ENCODE results near the gene SKA2. TPM values are rescaled to one million over a fixed set of nuclear protein-coding genes. Genes with fewer than 3 reads are reported as not detected.
"Not testable (repeated sequence)": the region's sequence is repeated elsewhere in the genome, so short reads cannot be mapped to it uniquely, and the experiment has no call there.

Gene SKA2
- total RNA-seq, 2 experiments from 2014 or later: 74.6 to 86.5 TPM

DNA sequence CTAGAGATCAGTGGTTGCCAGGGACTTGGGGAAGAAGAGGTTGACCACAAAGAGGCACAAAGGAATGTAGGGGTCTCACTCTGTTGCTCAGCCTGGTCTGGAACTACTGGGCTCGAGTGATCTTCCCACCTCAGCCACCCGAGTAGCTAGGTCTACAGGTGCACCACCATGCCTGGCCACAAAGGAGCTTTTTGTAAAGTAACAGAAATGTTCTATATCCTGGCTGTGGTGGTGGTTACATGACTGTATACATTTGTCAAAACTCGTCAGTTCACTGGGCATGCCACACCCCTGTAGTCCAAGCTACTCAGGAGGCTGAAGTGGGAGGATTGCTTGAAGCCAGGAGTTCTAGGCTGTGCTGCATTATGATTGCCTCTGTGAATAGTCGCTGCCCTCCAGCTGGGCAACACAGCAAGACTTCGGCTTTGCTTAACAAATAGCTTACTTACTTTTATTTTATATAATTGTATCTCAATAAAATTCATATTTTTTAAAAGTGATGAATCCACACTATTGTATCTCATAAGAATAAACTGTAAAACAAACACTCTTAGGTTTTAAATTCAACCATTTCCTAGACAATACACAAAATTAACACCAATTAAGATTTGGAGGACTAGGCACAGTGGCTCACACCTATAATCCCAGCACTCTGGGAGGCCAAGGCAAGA lies 5.0 kb downstream of the SKA2 start:
- DNase-seq: no peak
- CTCF ChIA-PET: interaction anchor here (0.8 kb wide), 1 partner anchor 17 kb away, joined by 3 read pairs; no protein-coding TSS in a partner anchor
- no peaks in the 10 kb centered on the region for H3K9me3 Mint-ChIP-seq
- H3K27ac Mint-ChIP-seq: no peak overlapping the region
- intact Hi-C loops (cut with micrococcal nuclease): no loop called here
- H3K4me3 Mint-ChIP-seq: no peak overlapping the region
- peaks cover 14% of the 10 kb centered on the region for H3K36me3 Mint-ChIP-seq (ENCODE audit: low read depth)
- H3K4me1 Mint-ChIP-seq (ENCODE audit: low read depth): peaks cover 46% of the 10 kb centered on the region
- H3K27me3 Mint-ChIP-seq (ENCODE audit: low read depth): no peaks in the 10 kb centered on the region

GRCh38 chr17:59149051-59149450 lies 5.9 kb downstream of the SKA2 start:
- H3K36me3 Mint-ChIP-seq (ENCODE audit: low read depth): peaks cover 10% of the 10 kb centered on the region
- peaks cover 42% of the 10 kb centered on the region for H3K4me1 Mint-ChIP-seq (ENCODE audit: low read depth)
- no peaks in the 10 kb centered on the region for H3K27me3 Mint-ChIP-seq (ENCODE audit: low read depth)
- CTCF ChIA-PET: interaction anchor here (0.8 kb wide), 1 partner anchor 18 kb away, joined by 3 read pairs; no protein-coding TSS in a partner anchor
- no peak for DNase-seq
- no peaks in the 10 kb centered on the region for H3K9me3 Mint-ChIP-seq
- intact Hi-C loops (cut with micrococcal nuclease): no loop called here
- H3K27ac Mint-ChIP-seq: no peak overlapping the region
- no peak overlapping the region for H3K4me3 Mint-ChIP-seq

DNA sequence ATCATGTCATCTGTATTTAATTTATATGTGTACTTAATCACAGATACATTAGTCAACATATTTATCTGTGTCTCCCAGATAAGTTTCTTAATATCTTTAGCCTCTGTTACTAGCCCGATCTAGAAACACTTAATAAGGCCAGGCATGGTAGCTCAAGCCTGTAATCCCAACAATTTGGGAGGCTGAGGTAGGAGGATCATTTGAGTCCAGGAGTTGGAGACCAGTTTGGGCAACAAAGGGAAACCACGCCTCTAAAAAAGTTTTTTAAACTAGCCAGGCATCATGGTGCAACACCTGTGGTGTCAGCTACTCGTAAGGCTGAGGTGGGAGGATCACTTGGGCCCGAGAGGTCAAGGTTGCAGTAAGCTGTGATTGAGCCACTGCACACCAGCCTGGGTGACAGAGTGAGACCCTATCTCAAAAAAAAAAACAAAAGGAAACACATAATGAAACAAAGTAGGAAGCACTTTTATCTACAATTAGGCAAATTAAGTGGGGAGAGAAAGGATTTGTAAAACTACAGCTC lies 9.4 kb downstream of the SKA2 start:
- intact Hi-C loops (cut with micrococcal nuclease): no loop called here
- Mint-ChIP-seq H3K27ac (no peak overlapping the region), H3K4me3 (no peak overlapping the region), H3K4me1 (ENCODE audit: low read depth) (peaks cover 23% of the 10 kb centered on the region), H3K9me3 (no peaks in the 10 kb centered on the region), H3K36me3 (ENCODE audit: low read depth) (peaks cover 9% of the 10 kb centered on the region), H3K27me3 (ENCODE audit: low read depth) (no peaks in the 10 kb centered on the region)
- DNase-seq: no peak
- CTCF ChIA-PET: interaction anchor here (1.1 to 1.2 kb wide), 2 partner anchors 15 to 19 kb away, joined by 4 to 9 read pairs; no protein-coding TSS in a partner anchor

- DNase-seq: no peak
- CTCF ChIA-PET: no interaction called here
- Mint-ChIP-seq H3K4me1 (ENCODE audit: low read depth) (peaks cover 11% of the 10 kb centered on the region), H3K36me3 (ENCODE audit: low read depth) (peaks cover 7% of the 10 kb centered on the region), H3K4me3 (no peak overlapping the region), H3K27me3 (ENCODE audit: low read depth) (no peaks in the 10 kb centered on the region), H3K27ac (no peak overlapping the region), H3K9me3 (no peaks in the 10 kb centered on the region)
- intact Hi-C loops (cut with micrococcal nuclease): no loop called here
Measured at GRCh38 chr17:59141860-59142259, 13.1 kb downstream of the SKA2 start.

DNA sequence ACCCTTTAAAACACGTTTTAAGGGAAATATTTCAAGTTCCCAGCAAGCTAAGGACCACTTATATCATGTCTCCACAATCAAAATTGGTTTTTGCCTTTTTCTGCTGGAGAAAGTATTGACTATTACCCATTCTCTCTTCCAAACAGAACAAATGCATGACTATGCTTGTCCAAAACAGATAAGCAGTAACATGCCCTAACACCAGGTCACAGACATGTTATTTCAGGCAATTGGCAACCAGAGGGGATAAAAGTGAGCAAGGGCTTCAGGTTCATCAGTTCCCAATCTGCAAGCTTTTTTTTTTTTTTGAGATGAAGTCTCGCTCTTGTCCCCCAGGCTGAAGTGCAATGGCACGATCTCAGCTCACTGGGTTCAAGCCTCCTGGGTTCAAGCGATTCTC lies 15.0 kb downstream of the SKA2 start:
- H3K4me3 Mint-ChIP-seq: no peak overlapping the region
- intact Hi-C loops (cut with micrococcal nuclease): no loop called here
- no peaks in the 10 kb centered on the region for H3K9me3 Mint-ChIP-seq
- peaks cover 4% of the 10 kb centered on the region for H3K36me3 Mint-ChIP-seq (ENCODE audit: low read depth)
- CTCF ChIA-PET: no interaction called here
- no peak overlapping the region for H3K27ac Mint-ChIP-seq
- H3K27me3 Mint-ChIP-seq (ENCODE audit: low read depth): no peaks in the 10 kb centered on the region
- H3K4me1 Mint-ChIP-seq (ENCODE audit: low read depth): peaks cover 5% of the 10 kb centered on the region
- DNase-seq: no peak

- H3K9me3 Mint-ChIP-seq; H3K36me3 Mint-ChIP-seq (ENCODE audit: low read depth); CTCF ChIA-PET; H3K27me3 Mint-ChIP-seq (ENCODE audit: low read depth); intact Hi-C loops (cut with micrococcal nuclease); H3K4me1 Mint-ChIP-seq (ENCODE audit: low read depth); DNase-seq; H3K4me3 Mint-ChIP-seq; H3K27ac Mint-ChIP-seq: not testable (repeated sequence)
Measured at GRCh38 chr17:59138339-59138738, 16.6 kb downstream of the SKA2 start.

- DNase-seq: no peak
- H3K4me1 Mint-ChIP-seq (ENCODE audit: low read depth): peaks cover 8% of the 10 kb centered on the region
- CTCF ChIA-PET: interaction anchor here (0.7 kb wide), 2 partner anchors 15 to 873 kb away, joined by 4 to 8 read pairs; no protein-coding TSS in a partner anchor
Measured at GRCh38 chr17:59131131-59131530, 23.9 kb downstream of the SKA2 start.

GRCh38 chr17:59129814-59130213 lies 25.2 kb downstream of the SKA2 start:
- no peak for DNase-seq
- Mint-ChIP-seq H3K27ac (no peak overlapping the region), H3K4me1 (ENCODE audit: low read depth) (peaks cover 5% of the 10 kb centered on the region), H3K4me3 (no peak overlapping the region), H3K36me3 (ENCODE audit: low read depth) (peaks cover 7% of the 10 kb centered on the region), H3K27me3 (ENCODE audit: low read depth) (no peaks in the 10 kb centered on the region), H3K9me3 (no peaks in the 10 kb centered on the region)
- intact Hi-C loops (cut with micrococcal nuclease): no loop called here
- CTCF ChIA-PET: no interaction called here

More at GRCh38 chr17:59131131-59131530, 23.9 kb downstream of the SKA2 start:
- Mint-ChIP-seq H3K9me3 (no peaks in the 10 kb centered on the region), H3K27ac (no peak overlapping the region), H3K27me3 (ENCODE audit: low read depth) (no peaks in the 10 kb centered on the region), H3K36me3 (ENCODE audit: low read depth) (peaks cover 7% of the 10 kb centered on the region), H3K4me3 (no peak overlapping the region)
- intact Hi-C loops (cut with micrococcal nuclease): no loop called here

DNA sequence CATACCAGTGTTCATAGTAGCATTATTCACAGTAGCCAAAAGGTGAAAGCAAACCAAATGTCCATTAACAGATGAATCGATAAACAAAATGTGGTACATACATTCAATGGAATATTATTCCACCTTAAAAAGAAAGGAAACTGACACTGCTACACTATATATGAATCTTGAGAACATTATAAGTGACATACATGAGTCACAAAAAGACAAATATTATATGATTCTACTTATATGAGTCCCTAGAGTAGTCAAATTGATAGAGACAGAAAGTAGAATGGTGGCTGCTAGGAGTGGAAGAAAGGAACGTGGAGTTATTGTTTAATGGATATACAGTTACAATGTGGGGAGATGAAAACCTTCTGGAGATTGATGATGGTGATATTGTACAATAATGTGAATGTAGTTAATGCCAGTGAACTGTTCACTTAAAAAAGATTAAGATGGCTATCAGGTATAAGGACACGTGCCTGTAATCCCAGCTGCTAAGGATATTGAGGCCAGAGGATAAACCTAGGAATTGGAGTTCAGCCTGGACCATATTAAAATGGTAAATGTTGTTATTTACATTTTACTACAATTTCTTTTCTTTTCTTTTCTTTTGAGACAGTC lies 28.1 kb downstream of the SKA2 start:
- intact Hi-C loops (cut with micrococcal nuclease): no loop called here
- H3K27ac Mint-ChIP-seq: no peak overlapping the region
- H3K27me3 Mint-ChIP-seq (ENCODE audit: low read depth): no peaks in the 10 kb centered on the region

GRCh38 chr17:59124665-59125064 lies 30.3 kb downstream of the SKA2 start:
- H3K4me1 Mint-ChIP-seq (ENCODE audit: low read depth): peaks cover 4% of the 10 kb centered on the region
- H3K36me3 Mint-ChIP-seq (ENCODE audit: low read depth): peaks cover 14% of the 10 kb centered on the region
- H3K4me3 Mint-ChIP-seq: no peak overlapping the region
- H3K27me3 Mint-ChIP-seq (ENCODE audit: low read depth): no peaks in the 10 kb centered on the region
- DNase-seq: no peak
- CTCF ChIA-PET: no interaction called here
- H3K27ac Mint-ChIP-seq: no peak overlapping the region
- intact Hi-C loops (cut with micrococcal nuclease): no loop called here
- H3K9me3 Mint-ChIP-seq: no peaks in the 10 kb centered on the region

More for the DNA sequence above, 28.1 kb downstream of the SKA2 start:
- DNase-seq: no peak
- Mint-ChIP-seq H3K4me3 (no peak overlapping the region), H3K36me3 (ENCODE audit: low read depth) (peaks cover 13% of the 10 kb centered on the region), H3K4me1 (ENCODE audit: low read depth) (peaks cover 4% of the 10 kb centered on the region), H3K9me3 (no peaks in the 10 kb centered on the region)
- CTCF ChIA-PET: no interaction called here

GRCh38 chr17:59121901-59122480 lies 33.0 kb downstream of the SKA2 start:
- Mint-ChIP-seq H3K27me3 (ENCODE audit: low read depth) (no peaks in the 10 kb centered on the region), H3K27ac (no peak overlapping the region), H3K36me3 (ENCODE audit: low read depth) (peaks cover 14% of the 10 kb centered on the region), H3K9me3 (no peaks in the 10 kb centered on the region), H3K4me1 (ENCODE audit: low read depth) (peaks cover 3% of the 10 kb centered on the region), H3K4me3 (no peak overlapping the region)
- CTCF ChIA-PET: no interaction called here
- intact Hi-C loops (cut with micrococcal nuclease): no loop called here
- DNase-seq: no peak

DNA sequence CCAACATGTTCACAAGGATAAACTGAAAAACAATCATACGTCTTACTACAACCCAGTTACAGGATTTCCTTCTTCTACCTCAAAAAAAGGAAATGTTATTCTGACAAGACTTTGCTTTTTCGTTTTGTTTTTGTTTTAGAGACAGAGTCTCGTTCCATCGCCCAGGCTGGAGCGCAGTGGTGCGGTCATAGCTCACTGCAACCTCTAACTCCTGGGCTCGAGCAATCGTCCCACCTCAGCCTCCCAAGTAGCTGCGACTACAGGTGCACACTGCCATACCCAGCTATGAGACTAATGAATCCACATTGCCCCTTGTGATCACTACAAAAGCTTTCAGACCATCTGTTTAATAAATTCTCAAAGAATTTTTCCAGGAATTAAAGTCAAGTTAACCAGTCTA lies 39.5 kb downstream of the SKA2 start:
- Mint-ChIP-seq H3K27me3 (ENCODE audit: low read depth) (no peaks in the 10 kb centered on the region), H3K4me3 (no peak overlapping the region), H3K27ac (no peak overlapping the region), H3K9me3 (no peaks in the 10 kb centered on the region), H3K4me1 (ENCODE audit: low read depth) (peaks cover 5% of the 10 kb centered on the region), H3K36me3 (ENCODE audit: low read depth) (peaks cover 17% of the 10 kb centered on the region)
- CTCF ChIA-PET: no interaction called here
- intact Hi-C loops (cut with micrococcal nuclease): no loop called here
- DNase-seq: no peak
